Suprapubic skin (tissue), 4 donors: ENCODE results near the gene MUCL3. TPM values are rescaled to one million over a fixed set of nuclear protein-coding genes. Genes with fewer than 3 reads are reported as not detected.
"Not testable (repeated sequence)": the region's sequence is repeated elsewhere in the genome, so short reads cannot be mapped to it uniquely, and the experiment has no call there.

Experiments
- DNase-seq, 2 donors: peaks; one replicate each; pipeline ENCODE4 v3.0.0-alpha.2; 2019; ENCODE audit warnings: low spot score in 2 of 2
- H3K27ac ChIP-seq: fragments of 200-600 bp; sonication (generic); one replicate; pipeline ENCODE4 v1.5.1; 2019
- H3K27me3 ChIP-seq: fragments of 200-600 bp; sonication (generic); one replicate; pipeline ENCODE4 v1.5.1; 2019
- H3K36me3 ChIP-seq: fragments of 200-600 bp; sonication (generic); one replicate; pipeline ENCODE4 v1.5.1; 2019
- H3K4me1 ChIP-seq: fragments of 200-600 bp; sonication (generic); one replicate; pipeline ENCODE4 v1.5.1; 2019
- H3K4me3 ChIP-seq: fragments of 200-600 bp; sonication (generic); one replicate; pipeline ENCODE4 v1.5.1; 2019; ENCODE audit warnings: mild to moderate bottlenecking
- H3K9me3 ChIP-seq: fragments of 200-600 bp; sonication (generic); one replicate; pipeline ENCODE4 v1.5.1; 2019
- EP300 ChIP-seq: sonication (generic); formaldehyde crosslinking; IDR thresholded peaks from one replicate; pipeline ENCODE4 v1.6.1; 2017; ENCODE audit warnings: antibody characterized with exemption
- POLR2A ChIP-seq, 2 donors: fragments of 450-650 bp; IDR thresholded peaks; one replicate each; pipeline ENCODE4 v1.6.1; 2017; ENCODE audit warnings: antibody characterized with exemption in 2 of 2, mild to moderate bottlenecking in 2 of 2, moderate library complexity in 2 of 2
- POLR2AphosphoS5 ChIP-seq, 3 donors: sonication (generic); formaldehyde crosslinking; IDR thresholded peaks; one replicate each; pipeline ENCODE4 v1.6.1; 2017; ENCODE audit warnings: antibody characterized with exemption in 3 of 3
- WGBS: methylation state at CpG from one replicate; pipeline ENCODE4 v1.1.5; 2018; 5-methylcytosine and 5-hydroxymethylcytosine counted together
- total RNA-seq, 4 donors: library from RNA; depleted of rRNA; stranded (reverse); fragments of >200 nt; gene quantifications; one replicate each; pipeline ENCODE4 v1.1.0, GENCODE V29; 2016
- TF ChIP-seq, protein P1 (sequence below), 2 donors: fragments of 200-600 bp in 1 of 2; fragments of 450-650 bp in 1 of 2; sonication (generic) in 1 of 2; IDR thresholded peaks; one replicate each; pipeline ENCODE4 v1.5.1; 2016 to 2019; ENCODE audit warnings: antibody characterized with exemption in 2 of 2, mild to moderate bottlenecking in 1 of 2, moderate library complexity in 1 of 2

The MUCL3 gene
- total RNA-seq, 4 donors from 2014 or later = not detected

DNA sequence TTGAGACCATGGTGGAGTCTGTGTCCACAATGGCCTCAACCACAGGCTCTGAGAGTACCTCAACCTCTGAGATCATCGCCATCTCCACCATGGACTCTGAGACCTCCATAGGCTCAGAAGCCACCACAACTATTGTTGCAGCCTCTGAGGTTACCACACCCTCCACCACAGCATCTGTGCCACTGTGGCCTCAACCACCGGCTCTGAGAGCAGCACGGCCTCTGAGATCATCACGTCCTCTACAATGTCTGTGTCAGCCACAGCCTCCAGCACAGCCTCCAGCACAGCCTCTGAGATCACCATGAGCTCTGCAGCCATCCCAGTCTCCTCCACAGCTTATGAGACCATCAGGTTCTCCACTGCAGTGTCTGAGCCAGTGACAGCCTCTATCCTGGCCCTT lies 23.3 kb downstream of the MUCL3 start:
- Histone ChIP-seq H3K27me3 (no peaks in the 10 kb centered on the region), H3K27ac (no peak overlapping the region), H3K4me3 (no peak overlapping the region), H3K4me1 (peaks cover 4% of the 10 kb centered on the region), H3K36me3 (no peaks in the 10 kb centered on the region), H3K9me3 (no peaks in the 10 kb centered on the region)
- TF ChIP-seq POLR2A (IDR thresholded peaks at IDR 0.05) = no peak
- TF ChIP-seq, protein P1, sequence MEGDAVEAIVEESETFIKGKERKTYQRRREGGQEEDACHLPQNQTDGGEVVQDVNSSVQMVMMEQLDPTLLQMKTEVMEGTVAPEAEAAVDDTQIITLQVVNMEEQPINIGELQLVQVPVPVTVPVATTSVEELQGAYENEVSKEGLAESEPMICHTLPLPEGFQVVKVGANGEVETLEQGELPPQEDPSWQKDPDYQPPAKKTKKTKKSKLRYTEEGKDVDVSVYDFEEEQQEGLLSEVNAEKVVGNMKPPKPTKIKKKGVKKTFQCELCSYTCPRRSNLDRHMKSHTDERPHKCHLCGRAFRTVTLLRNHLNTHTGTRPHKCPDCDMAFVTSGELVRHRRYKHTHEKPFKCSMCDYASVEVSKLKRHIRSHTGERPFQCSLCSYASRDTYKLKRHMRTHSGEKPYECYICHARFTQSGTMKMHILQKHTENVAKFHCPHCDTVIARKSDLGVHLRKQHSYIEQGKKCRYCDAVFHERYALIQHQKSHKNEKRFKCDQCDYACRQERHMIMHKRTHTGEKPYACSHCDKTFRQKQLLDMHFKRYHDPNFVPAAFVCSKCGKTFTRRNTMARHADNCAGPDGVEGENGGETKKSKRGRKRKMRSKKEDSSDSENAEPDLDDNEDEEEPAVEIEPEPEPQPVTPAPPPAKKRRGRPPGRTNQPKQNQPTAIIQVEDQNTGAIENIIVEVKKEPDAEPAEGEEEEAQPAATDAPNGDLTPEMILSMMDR (IDR thresholded peaks at IDR 0.05) = no peak
- no peak for TF ChIP-seq EP300
- no peak for TF ChIP-seq POLR2AphosphoS5 (IDR thresholded peaks at IDR 0.05)
- no peak for DNase-seq
- 60% methylated on average over 4 of the region's 4 CpGs for WGBS

DNA sequence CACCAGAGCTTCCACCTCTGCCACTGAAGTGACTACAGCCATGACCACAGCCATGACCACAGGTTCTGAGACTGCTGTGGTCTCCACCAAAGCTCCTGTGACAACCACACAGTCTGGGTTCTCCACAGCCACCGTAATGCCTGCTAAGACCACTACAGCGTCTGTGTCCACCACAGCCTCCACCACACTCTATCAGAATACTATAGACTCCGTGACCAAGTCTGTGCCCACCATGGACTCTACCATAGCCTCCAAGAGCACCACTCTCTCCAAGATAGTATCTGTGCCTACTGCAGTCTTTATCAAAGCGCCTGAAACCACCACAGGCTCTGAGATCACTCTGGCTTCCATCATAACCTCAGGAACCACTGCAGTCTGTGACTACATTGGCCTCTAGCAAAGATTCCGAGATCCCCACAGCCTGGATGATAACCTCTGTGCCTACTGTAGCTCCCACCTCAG lies 24.4 kb downstream of the MUCL3 start:
- TF ChIP-seq EP300 (no peak), POLR2A (IDR thresholded peaks at IDR 0.05) (no peak), POLR2AphosphoS5 (IDR thresholded peaks at IDR 0.05) (no peak)
- TF ChIP-seq, protein P1 (IDR thresholded peaks at IDR 0.05) = no peak
- Histone ChIP-seq H3K27me3 (no peaks in the 10 kb centered on the region), H3K9me3 (no peaks in the 10 kb centered on the region), H3K36me3 (no peaks in the 10 kb centered on the region), H3K4me1 (peaks cover 4% of the 10 kb centered on the region), H3K4me3 (no peak overlapping the region), H3K27ac (no peak overlapping the region)
- 93% methylated on average over 5 of the region's 5 CpGs for WGBS
- no peak for DNase-seq

DNA sequence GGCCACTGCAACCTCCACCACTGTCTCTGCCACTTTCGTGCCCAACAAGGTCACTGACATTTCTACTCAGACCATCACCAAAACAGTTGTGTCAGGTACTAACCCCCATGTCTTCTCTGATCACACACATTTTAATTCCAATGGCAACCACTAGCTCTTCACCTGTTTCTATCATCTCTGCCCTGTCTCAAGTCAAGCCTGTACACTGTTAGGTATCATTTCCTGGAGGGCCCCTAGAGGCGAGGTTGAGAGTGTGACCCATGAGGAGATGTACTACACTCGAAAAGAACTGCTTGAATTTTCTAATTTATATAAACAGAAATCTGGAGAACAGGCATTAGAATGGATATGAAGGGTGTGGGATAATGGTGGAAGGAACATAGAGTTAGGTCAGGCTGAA lies 25.4 kb downstream of the MUCL3 start:
- Histone ChIP-seq H3K36me3 (no peaks in the 10 kb centered on the region), H3K9me3 (no peaks in the 10 kb centered on the region), H3K4me3 (no peak overlapping the region), H3K27me3 (no peaks in the 10 kb centered on the region), H3K4me1 (peaks cover 4% of the 10 kb centered on the region), H3K27ac (no peak overlapping the region)
- DNase-seq = no peak
- 85% methylated on average over 3 of the region's 3 CpGs for WGBS
- TF ChIP-seq POLR2AphosphoS5 (IDR thresholded peaks at IDR 0.05) = no peak
- TF ChIP-seq, protein P1 (IDR thresholded peaks at IDR 0.05) = no peak
- no peak for TF ChIP-seq POLR2A (IDR thresholded peaks at IDR 0.05)
- TF ChIP-seq EP300 = no peak

DNA sequence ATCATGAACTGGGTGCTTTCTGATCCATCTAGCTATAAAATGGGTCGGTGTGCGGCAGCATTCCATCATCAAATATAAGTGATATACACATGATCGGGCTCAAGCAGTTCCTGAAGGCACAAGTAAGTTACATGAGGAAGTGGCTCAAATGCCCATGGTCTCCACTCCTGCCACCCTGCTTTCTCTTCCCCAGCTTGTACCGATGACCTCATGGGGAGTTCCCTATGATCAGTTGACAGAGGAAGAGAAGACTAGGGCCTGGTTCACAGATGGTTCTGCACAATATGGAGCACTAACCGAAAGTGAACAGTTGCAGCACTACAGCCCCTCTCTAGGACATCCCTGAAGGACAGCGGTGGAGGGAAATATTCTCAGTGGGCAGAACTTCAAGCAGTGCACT lies 28.4 kb downstream of the MUCL3 start:
- H3K27me3 ChIP-seq, H3K36me3 ChIP-seq, DNase-seq, H3K4me3 ChIP-seq, H3K9me3 ChIP-seq, H3K4me1 ChIP-seq, H3K27ac ChIP-seq: not testable (repeated sequence)
- 82% methylated on average over 6 of the region's 6 CpGs for WGBS

DNA sequence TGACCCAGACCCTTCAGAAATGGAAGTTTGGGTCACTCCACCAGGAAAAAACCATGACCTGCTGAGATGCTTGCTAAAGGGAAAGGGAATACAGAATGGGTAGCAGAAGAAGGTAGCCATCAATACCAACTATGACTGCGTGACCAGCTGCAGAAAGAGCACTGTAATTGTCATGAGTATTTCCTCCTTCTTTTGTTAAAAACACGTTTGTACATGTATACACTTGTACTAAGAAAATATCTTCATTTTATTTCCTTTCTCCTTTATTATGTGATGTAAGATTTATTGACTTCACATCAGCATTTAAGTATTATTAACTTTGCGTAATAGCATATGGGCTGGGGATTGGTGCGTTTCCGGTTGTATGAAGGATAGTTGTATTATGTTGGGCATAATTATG lies 30.2 kb downstream of the MUCL3 start:
- no peaks in the 10 kb centered on the region for H3K4me1 ChIP-seq
- H3K9me3 ChIP-seq = no peaks in the 10 kb centered on the region
- no peak for DNase-seq
- 83% methylated on average over 5 of the region's 5 CpGs for WGBS
- no peak overlapping the region for H3K4me3 ChIP-seq
- H3K27ac ChIP-seq = no peak overlapping the region
- H3K27me3 ChIP-seq = no peaks in the 10 kb centered on the region
- TF ChIP-seq EP300 (no peak), POLR2A (IDR thresholded peaks at IDR 0.05) (no peak)
- H3K36me3 ChIP-seq = no peaks in the 10 kb centered on the region

DNA sequence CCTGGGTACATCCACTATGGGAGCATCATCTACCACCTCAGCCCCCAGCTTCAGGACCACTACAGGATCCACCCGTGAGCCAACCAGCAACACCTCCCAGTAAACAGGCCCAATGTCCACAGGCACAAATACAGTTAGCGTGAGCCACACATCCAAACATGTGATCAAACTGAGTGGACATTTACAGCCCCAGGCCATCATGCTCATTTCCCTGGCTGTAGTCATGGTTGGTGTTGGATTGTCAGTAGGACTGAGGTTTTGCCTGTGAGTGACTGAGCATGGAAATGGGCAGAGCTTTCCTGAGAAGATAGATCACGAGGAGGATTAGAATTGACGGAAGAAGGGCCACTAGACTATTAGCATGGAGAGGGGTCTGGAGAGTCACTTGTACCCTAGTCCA lies 32.0 kb downstream of the MUCL3 start:
- no peak overlapping the region for H3K4me3 ChIP-seq
- H3K27ac ChIP-seq = no peak overlapping the region
- H3K27me3 ChIP-seq = no peaks in the 10 kb centered on the region
- no peaks in the 10 kb centered on the region for H3K4me1 ChIP-seq
- no peaks in the 10 kb centered on the region for H3K36me3 ChIP-seq
- no peak for DNase-seq
- TF ChIP-seq POLR2A (IDR thresholded peaks at IDR 0.05) = no peak
- TF ChIP-seq POLR2AphosphoS5 (IDR thresholded peaks at IDR 0.05) = no peak
- TF ChIP-seq EP300 = no peak
- TF ChIP-seq, protein P1 (IDR thresholded peaks at IDR 0.05) = no peak
- WGBS = 93% methylated on average over 4 of the region's 4 CpGs
- H3K9me3 ChIP-seq = no peaks in the 10 kb centered on the region
